H9 (cell line): Measurements from ENCODE around the gene NMU. TPM values are rescaled to one million over a fixed set of nuclear protein-coding genes. Genes with fewer than 3 reads are reported as not detected.
A peak's percentile ranks its signal among the peaks of the same experiment; 100 is the strongest.

Source experiments
- DNase-seq: peaks from one replicate; pipeline ENCODE4 v3.0.0-alpha.2; 2017
- H2AFZ ChIP-seq: one replicate; pipeline ENCODE4 v1.6.1; 2013; ENCODE audit warnings: mild to moderate bottlenecking, low read length, control low read depth, moderate library complexity
- H2AK5ac ChIP-seq: 2 replicates; pipeline ENCODE4 v1.6.1; 2013; ENCODE audit warnings: low read length, control low read depth, mixed read lengths; ENCODE audit not compliant: insufficient read length
- H2BK120ac ChIP-seq: one replicate; pipeline ENCODE4 v1.6.1; 2013; ENCODE audit warnings: low read depth, mild to moderate bottlenecking, low read length, control low read depth, inconsistent platforms; ENCODE audit not compliant: poor library complexity, severe bottlenecking
- H2BK12ac ChIP-seq: 2 replicates; pipeline ENCODE4 v1.6.1; 2013; ENCODE audit warnings: low read length, control low read depth, mixed read lengths, low read depth; ENCODE audit not compliant: insufficient read length
- H2BK15ac ChIP-seq: 2 replicates; pipeline ENCODE4 v1.6.1; 2013; ENCODE audit warnings: low read depth, low read length, control low read depth
- H2BK20ac ChIP-seq: one replicate; pipeline ENCODE4 v1.6.1; 2013; ENCODE audit warnings: low read depth, mild to moderate bottlenecking, low read length, control low read depth, inconsistent platforms; ENCODE audit not compliant: poor library complexity, severe bottlenecking
- H2BK5ac ChIP-seq: 2 replicates; pipeline ENCODE4 v1.6.1; 2013; ENCODE audit warnings: low read length, control low read depth, mixed read lengths; ENCODE audit not compliant: insufficient read length
- H3K14ac ChIP-seq: 2 replicates; pipeline ENCODE4 v1.6.1; 2013; ENCODE audit warnings: low read length, control low read depth; ENCODE audit not compliant: insufficient read depth
- H3K18ac ChIP-seq: 2 replicates; pipeline ENCODE4 v1.6.1; 2013; ENCODE audit warnings: low read depth, mild to moderate bottlenecking, mixed read lengths, low read length, control low read depth; ENCODE audit not compliant: insufficient read length
- H3K23ac ChIP-seq: 2 replicates; pipeline ENCODE4 v1.6.1; 2013; ENCODE audit warnings: low read length, control low read depth, mixed read lengths, low read depth; ENCODE audit not compliant: insufficient read length
- H3K23me2 ChIP-seq: 2 replicates; pipeline ENCODE4 v1.6.1; 2013; ENCODE audit warnings: low read depth, mild to moderate bottlenecking, mixed read lengths, low read length, control low read depth; ENCODE audit not compliant: insufficient read length, poor library complexity, severe bottlenecking
- H3K27ac ChIP-seq: 2 replicates; pipeline ENCODE4 v1.5.1; 2013; ENCODE audit warnings: low read length, control low read depth, mixed read lengths, low read depth; ENCODE audit not compliant: insufficient read length
- H3K27me3 ChIP-seq: 2 replicates; pipeline ENCODE4 v1.6.1; 2013; ENCODE audit warnings: low read length, control low read depth, inconsistent platforms; ENCODE audit not compliant: insufficient read depth
- H3K4ac ChIP-seq: 2 replicates; pipeline ENCODE4 v1.6.1; 2013; ENCODE audit warnings: low read depth, mild to moderate bottlenecking, control low read depth, inconsistent platforms, low read length, moderate library complexity
- H3K4me1 ChIP-seq: 2 replicates; pipeline ENCODE4 v1.6.1; 2013; ENCODE audit warnings: low read length, control low read depth, inconsistent platforms; ENCODE audit not compliant: insufficient read depth
- H3K4me2 ChIP-seq: 2 replicates; pipeline ENCODE4 v1.6.1; 2013; ENCODE audit warnings: low read length, control low read depth, mixed read lengths; ENCODE audit not compliant: insufficient read length, insufficient read depth
- H3K56ac ChIP-seq: 2 replicates; pipeline ENCODE4 v1.6.1; 2013; ENCODE audit warnings: low read depth, mild to moderate bottlenecking, mixed read lengths, low read length, control low read depth; ENCODE audit not compliant: insufficient read length
- H3K79me1 ChIP-seq: 2 replicates; pipeline ENCODE4 v1.6.1; 2013; ENCODE audit warnings: low read depth, mild to moderate bottlenecking, moderate library complexity, low read length, control low read depth, inconsistent platforms; ENCODE audit not compliant: insufficient read depth, poor library complexity, severe bottlenecking
- H3K79me2 ChIP-seq: 2 replicates; pipeline ENCODE4 v1.6.1; 2013; ENCODE audit warnings: low read length, control low read depth, inconsistent platforms; ENCODE audit not compliant: insufficient read depth
- H3K9ac ChIP-seq: 2 replicates; pipeline ENCODE4 v1.6.1; 2013; ENCODE audit warnings: low read length, control low read depth, mixed read lengths; ENCODE audit not compliant: insufficient read length; ENCODE audit errors: extremely low read depth
- H3K9me3 ChIP-seq: one replicate; pipeline ENCODE4 v1.6.1; 2013; ENCODE audit warnings: low read depth, low read length, inconsistent platforms; ENCODE audit not compliant: control insufficient read depth
- H3T11ph ChIP-seq: one replicate; pipeline ENCODE4 v1.6.1; 2013; ENCODE audit warnings: mild to moderate bottlenecking, low read length, control low read depth, inconsistent platforms
- H4K20me1 ChIP-seq: one replicate; pipeline ENCODE4 v1.6.1; 2013; ENCODE audit not compliant: control insufficient read depth, insufficient read length, insufficient read depth
- H4K5ac ChIP-seq: 2 replicates; pipeline ENCODE4 v1.6.1; 2013; ENCODE audit warnings: low read depth, mild to moderate bottlenecking, mixed read lengths, low read length, control low read depth; ENCODE audit not compliant: insufficient read length
- H4K8ac ChIP-seq: replicated peaks from 2 replicates; pipeline ENCODE4 v1.6.1; 2013; ENCODE audit warnings: low read length, control low read depth, mixed read lengths, low read depth; ENCODE audit not compliant: insufficient read length
- H4K91ac ChIP-seq: 2 replicates; pipeline ENCODE4 v1.6.1; 2013; ENCODE audit warnings: low read depth, mild to moderate bottlenecking, moderate library complexity, mixed read lengths, low read length, control low read depth; ENCODE audit not compliant: insufficient read length
- H3K27ac Mint-ChIP-seq, 3 experiments: 2 replicates in 2 of 3; 3 replicates in 1 of 3; pipeline ENCODE4 v1.8.0; 2020 to 2021; ENCODE audit warnings: mixed read lengths in 3 of 3, mild to moderate bottlenecking in 1 of 3, moderate library complexity in 1 of 3
- H3K27me3 Mint-ChIP-seq: 2 replicates; pipeline ENCODE4 v1.8.0; 2021; ENCODE audit warnings: low read depth, mild to moderate bottlenecking, moderate library complexity, mixed read lengths
- H3K36me3 Mint-ChIP-seq, 3 experiments: 2 replicates in 2 of 3; 3 replicates in 1 of 3; pipeline ENCODE4 v1.8.0; 2020 to 2021; ENCODE audit warnings: low read depth in 3 of 3, mixed read lengths in 3 of 3; ENCODE audit not compliant: insufficient read depth in 1 of 3
- H3K4me1 Mint-ChIP-seq, 2 experiments: 2 replicates each; pipeline ENCODE4 v1.8.0; 2020; ENCODE audit warnings: mixed read lengths in 2 of 2
- H3K4me3 Mint-ChIP-seq, 2 experiments: 2 replicates in 1 of 2; 3 replicates in 1 of 2; pipeline ENCODE4 v1.8.0; 2020 to 2021; ENCODE audit warnings: mild to moderate bottlenecking in 2 of 2, mixed read lengths in 2 of 2, moderate library complexity in 1 of 2
- H3K9me3 Mint-ChIP-seq, 2 experiments: 2 replicates in 1 of 2; 3 replicates in 1 of 2; pipeline ENCODE4 v1.8.0; 2020; ENCODE audit warnings: mild to moderate bottlenecking in 2 of 2, mixed read lengths in 2 of 2, moderate library complexity in 1 of 2
- WGBS: extraction: QIAGEN DNeasy Blood & Tissue Kit; methylation state at CpG from one replicate; pipeline ENCODE4 v1.1.7; 2013; ENCODE audit warnings: missing lambda C conversion rate, low lambda C conversion rate, mixed read lengths; ENCODE audit not compliant: insufficient read length; ENCODE audit errors: extremely low coverage; 5-methylcytosine and 5-hydroxymethylcytosine counted together
- total RNA-seq: library from RNA; stranded (reverse); gene quantifications from 2 replicates; pipeline ENCODE4 v1.2.1, GENCODE V29; 2021
- TF ChIP-seq, protein P1 (sequence below): fragments of 200-600 bp; sonication (generic); conservative IDR thresholded peaks from 3 replicates; pipeline ENCODE4 v1.8.0; 2021; ENCODE audit warnings: antibody characterized with exemption, mild to moderate bottlenecking

The NMU gene
- total RNA-seq, 1 experiment from 2014 or later: 12.9 TPM

DNA sequence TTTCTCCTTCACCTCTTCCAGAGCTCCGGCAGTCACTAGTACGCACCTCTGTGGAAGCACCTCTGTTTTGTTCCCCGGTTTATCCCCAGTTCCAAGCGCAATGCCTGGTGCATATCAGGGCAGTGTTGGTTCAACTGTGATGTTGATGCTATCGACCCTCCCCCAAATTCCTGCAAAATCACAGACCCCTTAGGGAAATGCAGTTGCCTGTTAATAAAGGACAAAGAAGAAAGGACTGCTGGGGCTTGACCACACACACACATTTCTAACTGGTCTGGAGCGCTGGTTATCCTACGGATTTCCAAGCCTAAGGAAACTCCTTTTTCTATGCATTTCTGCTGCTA, 530 bp upstream of the NMU start:
- Mint-ChIP-seq H3K9me3 (no peaks in the 10 kb centered on the region; a peak in 1 of 5 replicates), H3K27me3 (peaks cover 31% of the 10 kb centered on the region), H3K36me3 (peaks cover 0 to 3% (median 2%) of the 10 kb centered on the region in 3 experiments; a peak in 4 of 7 replicates), H3K4me3 (peak overlapping the region; percentile 77 to 87), H3K4me1 (peaks cover 49 to 56% of the 10 kb centered on the region in 2 experiments), H3K27ac (peak overlapping the region in 2 of 3 experiments; percentile 78 to 85; a peak in 5 of 7 replicates)
- Histone ChIP-seq H2BK120ac (no peak overlapping the region), H3K9me3 (no peaks in the 10 kb centered on the region), H3T11ph (no peak overlapping the region), H3K79me2 (no peaks in the 10 kb centered on the region), H3K4ac (no peak overlapping the region), H2AK5ac (no peak overlapping the region), H3K27me3 (peaks cover 7% of the 10 kb centered on the region; the same call in 1 of the 2 replicates), H3K18ac (peak overlapping the region; percentile 37), H3K79me1 (no peaks in the 10 kb centered on the region), H4K5ac (no peak overlapping the region), H2BK20ac (no peak overlapping the region), H2AFZ (peak overlapping the region; percentile 74), H3K23me2 (peaks cover 18% of the 10 kb centered on the region), H3K4me1 (peaks cover 4% of the 10 kb centered on the region; the same call in 1 of the 2 replicates), H3K14ac (no peak overlapping the region), H4K91ac (no peak overlapping the region), H4K20me1 (no peaks in the 10 kb centered on the region), H4K8ac (no peak overlapping the region), H3K27ac (no peak overlapping the region), H2BK12ac (no peak overlapping the region), H3K9ac (peak overlapping the region; percentile 49), H3K4me2 (peak overlapping the region; percentile 100), H3K23ac (no peak overlapping the region), H2BK15ac (no peak overlapping the region), H3K56ac (no peak overlapping the region), H2BK5ac (no peak overlapping the region)
- no CpG with 5 or more reads among the region's 7 CpGs for WGBS
- TF ChIP-seq, protein P1, sequence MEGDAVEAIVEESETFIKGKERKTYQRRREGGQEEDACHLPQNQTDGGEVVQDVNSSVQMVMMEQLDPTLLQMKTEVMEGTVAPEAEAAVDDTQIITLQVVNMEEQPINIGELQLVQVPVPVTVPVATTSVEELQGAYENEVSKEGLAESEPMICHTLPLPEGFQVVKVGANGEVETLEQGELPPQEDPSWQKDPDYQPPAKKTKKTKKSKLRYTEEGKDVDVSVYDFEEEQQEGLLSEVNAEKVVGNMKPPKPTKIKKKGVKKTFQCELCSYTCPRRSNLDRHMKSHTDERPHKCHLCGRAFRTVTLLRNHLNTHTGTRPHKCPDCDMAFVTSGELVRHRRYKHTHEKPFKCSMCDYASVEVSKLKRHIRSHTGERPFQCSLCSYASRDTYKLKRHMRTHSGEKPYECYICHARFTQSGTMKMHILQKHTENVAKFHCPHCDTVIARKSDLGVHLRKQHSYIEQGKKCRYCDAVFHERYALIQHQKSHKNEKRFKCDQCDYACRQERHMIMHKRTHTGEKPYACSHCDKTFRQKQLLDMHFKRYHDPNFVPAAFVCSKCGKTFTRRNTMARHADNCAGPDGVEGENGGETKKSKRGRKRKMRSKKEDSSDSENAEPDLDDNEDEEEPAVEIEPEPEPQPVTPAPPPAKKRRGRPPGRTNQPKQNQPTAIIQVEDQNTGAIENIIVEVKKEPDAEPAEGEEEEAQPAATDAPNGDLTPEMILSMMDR: no peak
- peak; percentile 35 for DNase-seq
